ENCODE results near the gene CWC27.

DNA sequence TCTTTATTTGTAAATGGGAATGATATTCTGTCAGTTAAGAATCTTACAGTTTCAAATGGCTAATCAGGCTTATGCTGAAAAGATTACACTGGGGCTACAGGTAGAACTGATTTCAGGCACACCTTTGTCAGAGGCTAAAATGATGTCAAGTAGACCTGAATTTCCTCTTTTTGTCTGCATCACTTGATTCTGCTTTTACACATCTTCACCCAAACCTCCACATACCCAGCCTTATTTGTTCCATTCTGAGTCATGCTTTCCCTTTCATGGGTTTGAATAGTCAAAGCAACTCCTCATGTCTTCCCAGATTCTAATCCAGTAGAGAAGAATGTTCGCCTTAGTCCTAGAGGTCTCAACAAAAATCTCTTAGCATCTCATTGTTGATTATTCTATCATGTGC lies 156.4 kb downstream of the CWC27 start:
- TF ChIP-seq HDAC2 (CRISPR knock-in tag; IDR thresholded peaks at IDR 0.05) (no peak), SP1 (IDR thresholded peaks at IDR 0.05) (no peak), SP1 (CRISPR knock-in tag; IDR thresholded peaks at IDR 0.05) (no peak), KLF16 (CRISPR knock-in tag; IDR thresholded peaks at IDR 0.05) (no peak)
